Mucosa of stomach (tissue), 1 donor: ENCODE data around the gene CTAGE4.
"Not testable (repeated sequence)": the region's sequence is repeated elsewhere in the genome, so short reads cannot be mapped to it uniquely, and the experiment has no call there.

Source experiments
- H3K27me3 ChIP-seq: one replicate; pipeline ENCODE4 v1.7.0; 2013; ENCODE audit warnings: mild to moderate bottlenecking, low read length; ENCODE audit not compliant: control insufficient read depth, insufficient read depth
- H3K36me3 ChIP-seq: one replicate; pipeline ENCODE4 v1.7.0; 2013; ENCODE audit warnings: low read length; ENCODE audit not compliant: control insufficient read depth, insufficient read depth
- H3K4me1 ChIP-seq: one replicate; pipeline ENCODE4 v1.7.0; 2013; ENCODE audit warnings: mild to moderate bottlenecking, low read length; ENCODE audit not compliant: control insufficient read depth, insufficient read depth
- H3K4me3 ChIP-seq: one replicate; pipeline ENCODE4 v1.7.0; 2013; ENCODE audit warnings: low read length
- H3K9ac ChIP-seq: one replicate; pipeline ENCODE4 v1.7.0; 2013; ENCODE audit warnings: mild to moderate bottlenecking, low read length, moderate library complexity
- H3K9me3 ChIP-seq: one replicate; pipeline ENCODE4 v1.7.0; 2013; ENCODE audit warnings: mild to moderate bottlenecking, low read length, moderate library complexity; ENCODE audit not compliant: control insufficient read depth
- donor health status: Pancreatic carcinoma.

Gene CTAGE4

GRCh38 chr7:144220531-144220930 is 37.3 kb downstream of the CTAGE4 start:
- H3K4me3 ChIP-seq, H3K36me3 ChIP-seq, H3K9ac ChIP-seq, H3K27me3 ChIP-seq, H3K9me3 ChIP-seq, H3K4me1 ChIP-seq: not testable (repeated sequence)

DNA sequence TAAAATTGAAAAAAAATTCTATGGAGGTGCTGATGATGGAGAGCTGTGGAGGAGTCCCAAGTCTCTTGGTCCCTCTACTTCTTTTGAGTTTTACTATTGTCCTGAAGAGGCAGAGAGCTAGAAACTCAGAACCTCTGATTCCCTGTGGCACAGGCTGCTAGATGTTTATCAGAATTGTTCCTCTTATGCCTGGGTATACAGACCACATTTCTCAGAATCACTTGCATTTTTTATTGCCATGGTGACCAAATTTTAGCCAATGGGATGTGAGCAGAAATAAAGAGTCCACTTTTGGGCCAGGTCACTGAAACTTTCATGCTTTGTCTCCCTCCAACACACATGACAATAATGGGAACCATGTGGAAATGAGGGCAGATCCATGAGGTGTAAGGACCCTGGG is 40.4 kb downstream of the CTAGE4 start:
- H3K4me3 ChIP-seq, H3K9me3 ChIP-seq, H3K9ac ChIP-seq, H3K27me3 ChIP-seq, H3K36me3 ChIP-seq, H3K4me1 ChIP-seq: not testable (repeated sequence)

- not testable (repeated sequence) for H3K9ac ChIP-seq, H3K4me1 ChIP-seq, H3K36me3 ChIP-seq, H3K27me3 ChIP-seq, H3K9me3 ChIP-seq, H3K4me3 ChIP-seq
Observed at GRCh38 chr7:144226866-144227265, 43.6 kb downstream of the CTAGE4 start.

DNA sequence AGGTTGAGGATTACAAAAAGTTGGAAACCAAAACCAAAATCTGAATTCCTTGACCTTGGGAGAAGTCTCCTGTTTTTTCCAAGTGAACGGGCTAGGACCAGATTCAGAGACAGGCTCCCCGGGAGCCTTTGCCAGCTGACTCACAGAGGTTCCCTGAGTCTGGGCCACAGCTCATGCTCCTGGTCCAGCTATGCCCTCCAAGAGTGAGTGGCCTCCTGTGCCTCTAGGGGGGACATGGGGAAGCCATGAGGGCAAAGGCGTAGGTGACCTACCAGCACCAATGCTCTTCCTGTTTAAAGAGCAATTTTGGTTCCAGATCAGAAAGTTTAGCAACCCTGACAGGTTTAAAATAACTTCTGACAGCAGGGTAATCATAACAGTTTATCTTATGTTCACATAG is 45.5 kb downstream of the CTAGE4 start:
- not testable (repeated sequence) for H3K9me3 ChIP-seq, H3K4me1 ChIP-seq, H3K9ac ChIP-seq, H3K27me3 ChIP-seq, H3K36me3 ChIP-seq, H3K4me3 ChIP-seq

DNA sequence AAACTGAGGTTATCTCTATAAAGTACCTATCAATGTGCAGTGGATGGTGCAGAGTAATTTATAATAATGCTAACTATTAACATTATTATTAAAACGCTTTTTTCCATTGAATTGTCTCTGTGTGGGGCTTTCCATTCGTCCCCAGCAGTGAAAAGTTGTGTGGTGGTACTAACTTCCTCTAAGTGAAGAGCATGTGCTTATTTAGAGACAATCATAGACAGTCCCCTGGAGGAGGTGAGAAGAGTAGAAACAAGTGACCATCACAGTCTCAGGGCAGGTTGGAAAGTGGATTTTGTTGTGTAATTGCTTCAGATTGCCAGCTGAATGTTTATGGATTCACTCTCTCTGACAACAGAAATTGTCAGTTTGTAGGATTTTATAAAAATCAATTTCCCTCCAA is 47.8 kb downstream of the CTAGE4 start:
- H3K4me3 ChIP-seq, H3K4me1 ChIP-seq, H3K36me3 ChIP-seq, H3K27me3 ChIP-seq, H3K9me3 ChIP-seq, H3K9ac ChIP-seq: not testable (repeated sequence)

- H3K36me3 ChIP-seq, H3K27me3 ChIP-seq, H3K4me1 ChIP-seq, H3K9ac ChIP-seq, H3K4me3 ChIP-seq, H3K9me3 ChIP-seq: not testable (repeated sequence)
Observed at GRCh38 chr7:144233039-144233438, 49.8 kb downstream of the CTAGE4 start.
